GM12878 (cell line): ENCODE results near the gene HMGCL. TPM values are rescaled to one million over a fixed set of nuclear protein-coding genes. Genes with fewer than 3 reads are reported as not detected.

Experiments
- ATF3 ChIP-seq: IDR thresholded peaks from 2 replicates; pipeline ENCODE4 v1.6.1; 2011; ENCODE audit warnings: low read depth, mild to moderate bottlenecking, low read length, moderate library complexity, borderline replicate concordance; ENCODE audit errors: extremely low read depth
- CHD2 ChIP-seq: IDR thresholded peaks from 2 replicates; pipeline ENCODE4 v1.6.1; 2011; ENCODE audit warnings: low read depth, low read length, improper control_type of control experiment, borderline replicate concordance
- FOXK2 ChIP-seq: fragments of 450-650 bp; IDR thresholded peaks from 2 replicates; pipeline ENCODE4 v1.6.1; 2017; ENCODE audit warnings: mild to moderate bottlenecking, moderate library complexity
- GATAD2B ChIP-seq: fragments of 450-650 bp; conservative IDR thresholded peaks from 2 replicates; pipeline ENCODE4 v1.6.1; 2017; ENCODE audit warnings: low read depth, mild to moderate bottlenecking, moderate library complexity
- HDAC6 ChIP-seq: fragments of 200-600 bp; sonication (generic); IDR thresholded peaks from one replicate; pipeline ENCODE4 v1.8.0; 2017; ENCODE audit warnings: antibody characterized with exemption; ENCODE audit not compliant: unreplicated experiment
- HSF1 ChIP-seq: fragments of 150-350 bp; IDR thresholded peaks from 2 replicates; pipeline ENCODE4 v1.6.1; 2014; ENCODE audit warnings: mild to moderate bottlenecking, low read depth, low read length
- IRF3 ChIP-seq: fragments of 450-650 bp; IDR thresholded peaks from 2 replicates; pipeline ENCODE4 v1.6.1; 2014; ENCODE audit warnings: mild to moderate bottlenecking
- POLR2AphosphoS5 ChIP-seq: IDR thresholded peaks from 2 replicates; pipeline ENCODE4 v1.6.1; 2011; ENCODE audit warnings: mild to moderate bottlenecking, low read length, inconsistent platforms
- RELA ChIP-seq: fragments of 450-650 bp; IDR thresholded peaks from 2 replicates; pipeline ENCODE4 v1.8.0; 2014; ENCODE audit warnings: borderline replicate concordance; ENCODE audit not compliant: partially characterized antibody
- RELB ChIP-seq: fragments of 450-650 bp; IDR thresholded peaks from 2 replicates; pipeline ENCODE4 v1.6.1; 2017; ENCODE audit warnings: low read depth, mild to moderate bottlenecking, moderate library complexity
- STAT1 ChIP-seq: fragments of 450-650 bp; conservative IDR thresholded peaks from 2 replicates; pipeline ENCODE4 v1.6.1; 2014; ENCODE audit warnings: antibody characterized with exemption, mild to moderate bottlenecking
- USF2 ChIP-seq: IDR thresholded peaks from 2 replicates; pipeline ENCODE4 v1.6.1; 2011; ENCODE audit warnings: low read depth, low read length, improper control_type of control experiment, borderline replicate concordance
- ZNF207 ChIP-seq: fragments of 450-650 bp; IDR thresholded peaks from 2 replicates; pipeline ENCODE4 v1.6.1; 2014; ENCODE audit warnings: antibody characterized with exemption, mild to moderate bottlenecking, borderline replicate concordance
- ZNF384 ChIP-seq: IDR thresholded peaks from 2 replicates; pipeline ENCODE4 v1.6.1; 2012; ENCODE audit warnings: low read depth, mild to moderate bottlenecking, low read length, improper control_type of control experiment, borderline replicate concordance
- ZNF592 ChIP-seq: fragments of 450-650 bp; IDR thresholded peaks from 2 replicates; pipeline ENCODE4 v1.6.1; 2017; ENCODE audit warnings: mild to moderate bottlenecking, moderate library complexity
- polyA plus RNA-seq, 11 experiments: library from polyadenylated mRNA; depleted of rRNA in 4 of 11; unstranded in 6 of 11; stranded (reverse) in 5 of 11; fragments of >200 nt; fragmentation: Nextera tagmentation in 4 of 11; fragmentation: Illumina TruSeq in 1 of 11; extraction: Ambion mirVana in 4 of 11; extraction: Trizol in 1 of 11; gene quantifications; 1 replicate in 1 of 11; 2 replicates in 10 of 11; pipeline versions ENCODE4 v1.2.1 to v1.2.3, GENCODE V29; 2011 to 2016; ENCODE audit warnings: inconsistent platforms in 2 of 11, missing spikeins in 2 of 11, low read depth in 1 of 11
- total RNA-seq, 4 experiments: library from RNA; depleted of rRNA in 3 of 4; stranded (reverse); fragments of >200 nt in 3 of 4; fragmentation: Illumina TruSeq in 1 of 4; extraction: Trizol in 1 of 4; gene quantifications; 2 replicates each; pipeline versions ENCODE4 v1.2.1 to v1.2.3, GENCODE V29; 2013 to 2021

Gene HMGCL
- total and polyA plus RNA-seq, 10 of the 15 experiments (the other 5 are each of a cell fraction or from before 2014, with no cell fraction given) = 29.4 to 127 (median 36.4) TPM

GRCh38 chr1:23777979-23778814, 47.0 kb downstream of the HMGCL start, which contains the start of gene PITHD1 (continued):
- TF ChIP-seq CHD2 (peak; percentile 5; the same call in 1 of the 2 replicates), IRF3 (no peak), ZNF592 (no peak), FOXK2 (no peak), ZNF384 (no peak), RELA (peak; percentile 26), ATF3 (no peak), ZNF207 (no peak), STAT1 (no peak), POLR2AphosphoS5 (peak; percentile 91), HSF1 (no peak), HDAC6 (no peak), RELB (peak; percentile 66), USF2 (no peak), GATAD2B (peak; percentile 71; the same call in 1 of the 2 replicates)
